KG1 (cell line): ENCODE data around the gene DPH5.

ENCODE experiments used
- DNase-seq: peaks from one replicate; lab custom pipeline; 2025; lab: John Stamatoyannopoulos, UW

DPH5 gene

DNA sequence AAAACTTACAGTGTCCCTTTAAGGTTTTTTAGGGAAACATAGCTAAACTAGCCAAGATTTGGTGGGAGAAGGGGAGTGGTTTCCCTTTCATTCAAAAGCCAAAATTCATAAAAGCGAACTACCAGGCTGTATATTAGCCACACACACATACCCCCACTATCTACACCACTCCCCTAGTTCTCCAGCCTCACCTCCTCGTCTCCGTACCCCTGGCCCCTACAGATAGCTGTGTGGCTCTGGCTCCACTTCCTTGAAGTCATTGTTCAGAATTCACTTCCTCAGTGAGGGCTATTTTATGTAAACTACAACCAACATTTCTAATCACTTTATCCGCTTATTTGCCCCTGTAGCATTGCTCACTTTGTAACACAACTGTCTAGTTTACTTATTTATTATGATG lies 5.3 kb upstream of the DPH5 start:
- no peak for DNase-seq

DNA sequence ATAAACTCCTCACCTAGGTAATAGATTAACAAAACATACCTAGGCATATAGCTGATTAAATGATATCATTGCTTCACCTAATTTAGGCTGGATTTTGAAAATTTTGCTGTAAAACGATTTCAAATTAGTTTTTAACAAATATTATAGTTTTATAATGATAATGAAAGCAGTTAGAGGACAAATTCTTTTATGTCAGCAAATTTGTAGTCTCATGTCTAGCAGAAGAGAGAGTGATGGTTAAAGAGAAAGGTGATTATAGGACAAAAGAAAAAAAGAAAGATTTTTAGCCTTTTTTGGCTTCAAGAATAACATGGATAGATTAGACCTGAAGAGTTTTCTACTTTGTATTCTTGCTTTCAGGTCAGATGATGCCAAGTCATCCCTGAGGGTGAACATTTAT lies 3.6 kb upstream of the DPH5 start:
- no peak for DNase-seq

GRCh38 chr1:101028466-101028865 lies 2.9 kb upstream of the DPH5 start:
- no peak for DNase-seq

DNA sequence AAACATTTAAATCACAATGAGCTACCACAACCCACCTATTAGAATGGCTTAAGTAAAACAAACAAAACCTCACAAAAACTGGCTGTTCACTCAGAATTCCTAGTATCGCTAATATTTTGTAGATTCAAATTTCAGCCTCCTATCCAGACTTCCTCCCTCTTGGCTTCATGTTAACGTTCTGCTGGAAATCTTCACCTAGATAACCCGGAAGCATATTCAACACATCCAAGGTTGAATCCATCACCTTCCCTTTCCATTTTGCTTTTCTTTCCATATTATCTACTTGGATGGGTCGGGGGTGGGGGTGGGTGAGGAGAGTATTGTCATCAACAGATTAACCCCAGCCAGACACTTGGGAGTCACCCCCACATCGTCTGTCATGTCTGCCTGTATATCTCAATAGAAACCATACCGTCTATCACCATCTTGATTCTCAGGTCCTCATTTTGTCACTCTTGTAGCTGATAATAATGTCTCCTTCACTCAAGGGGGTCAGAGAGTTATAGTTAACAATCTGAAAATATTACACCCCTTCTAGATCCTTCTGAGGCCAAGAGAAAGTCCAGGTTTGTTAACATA lies 1.7 kb upstream of the DPH5 start:
- no peak for DNase-seq

- DNase-seq: no peak
Observed at GRCh38 chr1:101026430-101026788, 825 bp upstream of the DPH5 start.

- DNase-seq: no peak
Observed at GRCh38 chr1:101025283-101025656, 314 bp downstream of the DPH5 start.

- DNase-seq: no peak
Observed at GRCh38 chr1:101022294-101022693, 3.3 kb downstream of the DPH5 start.

DNA sequence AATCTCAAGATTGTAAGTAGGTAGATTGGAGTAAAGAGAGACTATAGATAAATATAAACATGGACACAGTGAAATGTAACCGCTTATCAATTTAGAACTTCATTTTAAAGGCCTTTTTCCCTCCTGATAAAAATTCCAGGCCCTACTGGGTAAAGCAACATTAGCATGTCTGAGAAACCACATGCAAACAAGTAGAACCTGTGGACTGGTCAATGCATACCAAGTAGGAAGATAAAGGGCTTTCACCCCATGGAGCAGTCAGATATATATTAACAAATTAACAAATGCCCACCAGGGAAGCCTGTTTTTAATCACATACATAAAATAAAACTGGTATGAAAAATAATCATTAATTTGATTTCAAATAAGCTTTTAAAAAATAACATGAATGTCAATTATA lies 8.1 kb downstream of the DPH5 start:
- no peak for DNase-seq

GRCh38 chr1:101013776-101014175 lies 11.8 kb downstream of the DPH5 start:
- no peak for DNase-seq

- no peak for DNase-seq
Observed at GRCh38 chr1:101008229-101008834, 17.3 kb downstream of the DPH5 start.

DNA sequence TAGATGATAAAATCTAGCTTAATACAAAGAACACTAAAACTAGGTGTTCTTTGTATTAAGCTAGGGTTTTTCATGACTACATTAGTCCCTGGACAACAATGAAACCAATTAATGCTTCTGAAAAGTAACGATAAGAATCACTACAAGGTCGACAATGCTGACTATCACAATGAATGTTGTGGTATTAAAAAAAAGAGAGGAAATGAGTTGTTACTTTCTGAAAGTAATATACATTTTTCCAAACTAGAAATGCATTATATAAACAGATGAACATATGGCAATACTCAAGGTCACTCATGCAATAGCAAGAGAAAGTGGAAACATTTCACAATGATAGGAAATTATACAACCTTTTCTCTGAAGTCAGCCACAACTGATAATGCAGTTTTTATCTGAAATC lies 19.0 kb downstream of the DPH5 start:
- DNase-seq: no peak

DNA sequence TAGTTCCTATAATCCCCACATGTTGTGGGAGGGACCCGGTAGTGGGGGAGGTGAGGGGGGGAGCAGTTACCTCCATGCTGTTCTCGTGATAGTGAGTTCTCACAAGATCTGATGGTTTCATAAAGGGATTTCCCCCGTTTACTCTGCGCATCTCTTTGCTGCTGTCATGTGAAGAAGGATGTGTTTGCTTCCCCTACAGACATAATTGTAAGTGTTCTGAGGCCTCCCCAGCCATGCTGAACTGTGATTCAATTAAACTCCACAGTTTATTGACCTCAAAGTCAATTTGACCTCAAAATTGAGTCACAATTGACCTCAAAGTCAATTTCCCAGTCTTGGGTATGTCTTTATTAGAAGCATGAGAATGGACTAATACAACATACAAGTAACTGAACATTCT lies 19.7 kb downstream of the DPH5 start:
- no peak for DNase-seq

- DNase-seq: no peak
Observed at GRCh38 chr1:101005183-101005582, 20.4 kb downstream of the DPH5 start.

DNA sequence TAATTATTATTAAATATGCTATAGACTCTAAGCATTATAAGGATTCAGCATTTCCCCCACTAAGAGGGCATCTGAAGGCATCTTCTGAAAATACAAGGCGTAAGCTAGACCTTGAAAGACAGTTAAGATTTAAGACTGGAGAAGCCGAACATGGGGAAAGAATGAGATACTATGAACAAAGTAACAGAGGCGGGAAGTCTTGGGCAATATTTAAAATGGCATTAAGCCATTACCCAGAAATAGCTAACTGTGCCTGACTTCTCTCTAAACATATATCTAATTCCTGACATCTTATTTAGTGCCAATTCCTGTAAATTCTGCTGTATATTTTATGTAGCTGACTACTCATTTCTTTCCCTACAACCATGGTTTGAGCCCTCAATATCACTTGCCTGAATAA lies 20.9 kb downstream of the DPH5 start:
- DNase-seq: no peak

DNA sequence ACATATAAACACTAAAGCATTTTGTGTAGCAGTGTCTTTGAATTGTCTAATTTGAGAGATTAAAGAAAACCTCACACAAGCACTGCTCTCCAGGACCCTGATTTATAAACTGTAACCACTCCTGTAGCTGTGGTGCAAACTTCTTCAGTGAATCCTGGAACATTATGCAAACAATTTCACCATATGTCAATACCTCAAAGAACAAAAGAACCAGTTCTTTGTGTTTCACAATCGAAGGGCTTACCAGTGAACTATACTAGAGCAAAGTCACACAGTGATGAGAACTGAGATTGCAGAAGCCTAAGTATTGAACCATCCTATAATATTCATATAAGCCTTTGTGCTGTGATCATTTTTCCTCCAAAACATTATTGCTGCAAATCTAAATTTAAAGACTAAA lies 21.5 kb downstream of the DPH5 start:
- DNase-seq: no peak

DNA sequence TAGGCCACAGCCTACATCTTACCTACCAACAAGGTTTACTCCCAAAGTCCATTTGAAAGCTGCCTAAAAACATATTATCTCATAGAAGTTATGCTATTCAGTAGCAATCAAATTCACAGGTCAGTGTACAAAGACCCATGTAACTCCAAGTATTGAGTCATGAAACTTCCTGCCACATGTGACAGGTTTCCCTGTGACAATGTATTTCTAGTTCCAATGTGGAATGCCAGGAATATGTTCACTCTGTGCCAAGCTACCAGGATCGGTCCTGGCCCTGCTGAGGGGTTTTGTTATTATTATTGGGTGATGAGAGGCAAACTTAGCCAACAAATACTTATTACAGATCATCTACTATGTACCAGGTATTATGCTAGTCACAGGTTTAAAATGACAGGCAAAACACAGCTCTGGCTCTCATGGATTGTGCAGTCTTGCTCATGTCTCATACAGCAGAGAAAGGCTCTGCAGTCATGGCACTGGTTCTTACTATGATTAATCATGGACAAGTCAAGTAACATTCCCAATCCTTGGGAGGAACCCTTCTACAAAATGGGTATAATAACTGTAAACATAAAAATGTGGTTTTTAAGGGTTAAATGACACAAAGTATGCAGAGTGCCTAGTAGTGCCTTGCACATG lies 22.5 kb downstream of the DPH5 start:
- no peak for DNase-seq

GRCh38 chr1:101002551-101002950 lies 23.0 kb downstream of the DPH5 start:
- DNase-seq: peak; percentile 28

- DNase-seq: no peak
Observed at GRCh38 chr1:101000131-101000873, 25.3 kb downstream of the DPH5 start.

GRCh38 chr1:100998426-100998825 lies 27.2 kb downstream of the DPH5 start:
- DNase-seq: no peak

DNA sequence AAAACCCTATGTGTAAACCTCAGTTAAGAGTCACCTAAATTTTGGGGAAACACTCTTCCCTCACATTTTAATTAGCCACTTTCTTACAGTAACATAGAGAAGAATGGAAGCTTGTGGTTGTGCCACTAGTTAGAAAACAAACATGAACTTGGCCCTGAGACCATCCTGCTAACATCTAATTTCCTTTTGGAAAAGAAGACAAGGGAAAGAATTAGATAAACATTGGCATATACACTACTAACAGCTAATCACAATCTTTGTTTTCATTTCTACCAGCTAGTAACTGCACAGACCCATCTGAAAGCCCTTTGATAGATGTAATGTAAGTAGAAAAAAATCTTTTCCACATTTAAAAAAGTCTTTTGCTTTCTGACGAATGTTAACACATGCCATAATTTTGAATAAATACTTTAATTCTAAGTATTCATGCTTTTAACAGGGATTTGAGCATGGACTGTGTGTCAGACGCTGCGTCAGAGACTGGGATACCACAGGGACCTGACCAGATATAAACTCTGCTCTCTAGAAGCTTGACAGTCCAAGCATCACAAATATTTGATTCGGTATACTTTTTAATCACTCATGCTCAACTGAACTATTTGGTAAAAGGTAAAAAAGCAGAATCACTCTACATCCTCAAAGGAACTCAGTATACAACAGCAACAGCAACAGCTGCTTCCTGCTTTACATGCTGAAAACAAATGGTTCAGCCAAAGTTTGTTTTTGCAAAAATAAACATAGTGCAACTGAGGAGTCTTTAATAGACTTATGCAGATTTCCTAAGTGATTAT lies 30.2 kb downstream of the DPH5 start:
- DNase-seq: no peak

DNA sequence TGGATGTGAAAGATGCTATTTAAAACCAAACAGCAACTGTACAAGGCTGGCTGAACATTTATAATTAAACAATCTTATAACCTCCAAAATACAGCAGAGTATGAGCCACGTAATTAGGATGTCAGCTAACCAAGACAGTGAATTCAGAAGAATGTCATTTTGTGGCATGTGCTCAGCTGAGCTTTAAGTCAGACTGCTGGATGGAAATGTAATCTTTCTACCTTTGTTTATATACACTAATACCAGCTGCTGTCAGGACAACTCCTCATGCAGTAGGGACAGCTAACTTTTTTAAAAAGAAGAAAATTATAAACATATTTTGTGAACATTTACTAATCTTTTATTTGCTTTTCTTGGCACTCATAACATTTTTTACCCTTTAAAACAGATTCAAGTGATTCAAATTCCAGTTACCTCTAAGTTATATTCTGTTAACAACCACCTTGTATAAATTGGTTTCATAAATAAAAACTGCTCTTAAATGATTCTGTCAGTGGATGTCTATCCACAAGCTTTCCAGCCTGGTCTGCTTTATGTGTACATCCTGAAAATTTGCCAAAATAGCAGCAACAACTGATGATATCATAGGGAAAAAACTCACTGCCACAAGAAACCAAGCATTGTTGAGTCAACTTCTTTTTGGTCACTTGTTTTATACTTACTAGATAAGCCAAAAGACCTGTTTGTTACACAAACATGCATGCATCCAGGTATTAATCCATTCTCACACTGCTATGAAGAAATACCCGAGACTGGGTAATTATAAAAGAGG lies 36.1 kb downstream of the DPH5 start:
- DNase-seq: no peak

- DNase-seq: no peak
Observed at GRCh38 chr1:100988121-100988520, 37.5 kb downstream of the DPH5 start.
